ENCODE data around the gene ANXA5.

Gene ANXA5

GRCh38 chr4:121711263-121712000 is 14.7 kb upstream of the ANXA5 start:
- no peak for DNase-seq

GRCh38 chr4:121709766-121710405 is 13.1 kb upstream of the ANXA5 start:
- DNase-seq: no peak

GRCh38 chr4:121707344-121707743 is 10.6 kb upstream of the ANXA5 start:
- no peak for DNase-seq

GRCh38 chr4:121706595-121707021 is 9.8 kb upstream of the ANXA5 start:
- no peak for DNase-seq

GRCh38 chr4:121705521-121705920 is 8.7 kb upstream of the ANXA5 start:
- DNase-seq: no peak

- DNase-seq: no peak
These were observed 5.4 kb upstream of the ANXA5 start for GRCh38 chr4:121702136-121702535.

- no peak for DNase-seq
These were observed 4.5 kb upstream of the ANXA5 start for GRCh38 chr4:121701263-121701662.

GRCh38 chr4:121698236-121698671 is 1.5 kb upstream of the ANXA5 start:
- no peak for DNase-seq

GRCh38 chr4:121697564-121697963 is 784 bp upstream of the ANXA5 start:
- DNase-seq: no peak

- DNase-seq: no peak
These were observed 605 bp downstream of the ANXA5 start for GRCh38 chr4:121696170-121696580.

- DNase-seq: no peak
These were observed 2.9 kb downstream of the ANXA5 start for GRCh38 chr4:121693886-121694285.

GRCh38 chr4:121693450-121693849 is 3.3 kb downstream of the ANXA5 start:
- DNase-seq: no peak

GRCh38 chr4:121692261-121692660 is 4.5 kb downstream of the ANXA5 start:
- DNase-seq: no peak

- DNase-seq: no peak
These were observed 6.8 kb downstream of the ANXA5 start for GRCh38 chr4:121690001-121690400.

GRCh38 chr4:121688701-121689100 is 8.1 kb downstream of the ANXA5 start:
- DNase-seq: no peak

- DNase-seq: no peak
These were observed 8.5 kb downstream of the ANXA5 start for GRCh38 chr4:121688261-121688660.

- no peak for DNase-seq
These were observed 10.5 kb downstream of the ANXA5 start for GRCh38 chr4:121686255-121686654.

GRCh38 chr4:121685257-121685656 is 11.5 kb downstream of the ANXA5 start:
- no peak for DNase-seq

- DNase-seq: no peak
These were observed 12.2 kb downstream of the ANXA5 start for GRCh38 chr4:121684561-121684960.

GRCh38 chr4:121684016-121684415 is 12.8 kb downstream of the ANXA5 start:
- no peak for DNase-seq

GRCh38 chr4:121680571-121680970 is 16.2 kb downstream of the ANXA5 start:
- DNase-seq: no peak

- DNase-seq: no peak
These were observed 16.8 kb downstream of the ANXA5 start for GRCh38 chr4:121679951-121680350.

GRCh38 chr4:121679267-121679666 is 17.5 kb downstream of the ANXA5 start:
- DNase-seq: no peak

- no peak for DNase-seq
These were observed 19.3 kb downstream of the ANXA5 start for GRCh38 chr4:121677524-121677923.

Measured in NCI-H2029 treated with DMSO at 0.1 percent for 48 hours (cell line).